Activated naive CD8-positive, alpha-beta T cell treated with anti-CD3 and anti-CD28 coated beads, Interleukin-2, amount 50 U/mL, for 24 hours (primary cell): ENCODE data around the gene TDRKH.
"Not testable (repeated sequence)": the region's sequence is repeated elsewhere in the genome, so short reads cannot be mapped to it uniquely, and the experiment has no call there.

ENCODE experiments used
- ATAC-seq: fragments of 150-1000 bp; cut with Tn5 transposase; one replicate; pipeline ENCODE4 v1.10.0; 2021
- DNase-seq: peaks from one replicate; pipeline ENCODE4 v3.0.0; 2021
- H3K27ac Mint-ChIP-seq: one replicate; pipeline ENCODE4 v1.8.0; 2021; ENCODE audit warnings: mild to moderate bottlenecking, mixed read lengths
- H3K27me3 Mint-ChIP-seq: one replicate; pipeline ENCODE4 v1.8.0; 2021; ENCODE audit warnings: mixed read lengths
- H3K36me3 Mint-ChIP-seq: one replicate; pipeline ENCODE4 v1.8.0; 2021; ENCODE audit warnings: low read depth, mixed read lengths
- H3K4me1 Mint-ChIP-seq: one replicate; pipeline ENCODE4 v1.8.0; 2021; ENCODE audit warnings: mixed read lengths
- H3K4me3 Mint-ChIP-seq: one replicate; pipeline ENCODE4 v1.8.0; 2021; ENCODE audit warnings: mild to moderate bottlenecking, moderate library complexity, mixed read lengths
- H3K9me3 Mint-ChIP-seq: one replicate; pipeline ENCODE4 v1.8.0; 2021; ENCODE audit warnings: mixed read lengths

The TDRKH gene

GRCh38 chr1:151801846-151802245, 11.5 kb upstream of the TDRKH start:
- Mint-ChIP-seq H3K4me1 (peaks cover 8% of the 10 kb centered on the region), H3K27me3 (peaks cover 4% of the 10 kb centered on the region), H3K27ac (no peak overlapping the region), H3K9me3 (no peaks in the 10 kb centered on the region), H3K4me3 (no peak overlapping the region), H3K36me3 (no peaks in the 10 kb centered on the region)
- ATAC-seq (no peak), DNase-seq (no peak)

GRCh38 chr1:151801310-151801820, 11.1 kb upstream of the TDRKH start:
- H3K36me3 Mint-ChIP-seq: no peaks in the 10 kb centered on the region

GRCh38 chr1:151800830-151801229, 10.5 kb upstream of the TDRKH start:
- H3K27ac Mint-ChIP-seq: no peak overlapping the region
- H3K4me3 Mint-ChIP-seq: no peak overlapping the region
- H3K9me3 Mint-ChIP-seq: no peaks in the 10 kb centered on the region
- peaks cover 4% of the 10 kb centered on the region for H3K27me3 Mint-ChIP-seq
- H3K4me1 Mint-ChIP-seq: peaks cover 8% of the 10 kb centered on the region
- no peak for ATAC-seq
- H3K36me3 Mint-ChIP-seq: no peaks in the 10 kb centered on the region
- DNase-seq: no peak

More at GRCh38 chr1:151801310-151801820, 11.1 kb upstream of the TDRKH start:
- no peaks in the 10 kb centered on the region for H3K9me3 Mint-ChIP-seq
- H3K27me3 Mint-ChIP-seq: peaks cover 4% of the 10 kb centered on the region
- ATAC-seq: no peak
- DNase-seq: no peak
- H3K4me3 Mint-ChIP-seq: no peak overlapping the region
- H3K27ac Mint-ChIP-seq: no peak overlapping the region
- peaks cover 8% of the 10 kb centered on the region for H3K4me1 Mint-ChIP-seq

- peaks cover 4% of the 10 kb centered on the region for H3K27me3 Mint-ChIP-seq
- H3K9me3 Mint-ChIP-seq: no peaks in the 10 kb centered on the region
- H3K27ac Mint-ChIP-seq: no peak overlapping the region
- ATAC-seq (no peak), DNase-seq (no peak)
- peaks cover 8% of the 10 kb centered on the region for H3K4me1 Mint-ChIP-seq
- H3K4me3 Mint-ChIP-seq: no peak overlapping the region
- no peaks in the 10 kb centered on the region for H3K36me3 Mint-ChIP-seq
Measured at GRCh38 chr1:151799179-151800022, 9.1 kb upstream of the TDRKH start.

- no peak for ATAC-seq
- Mint-ChIP-seq H3K4me1 (peaks cover 8% of the 10 kb centered on the region), H3K36me3 (no peaks in the 10 kb centered on the region), H3K27me3 (peaks cover 4% of the 10 kb centered on the region), H3K27ac (no peak overlapping the region), H3K4me3 (no peak overlapping the region), H3K9me3 (no peaks in the 10 kb centered on the region)
- no peak for DNase-seq
Measured at GRCh38 chr1:151798571-151798970, 8.3 kb upstream of the TDRKH start.

- Mint-ChIP-seq H3K4me1 (peaks cover 27% of the 10 kb centered on the region), H3K27me3 (peaks cover 3% of the 10 kb centered on the region), H3K9me3 (no peaks in the 10 kb centered on the region), H3K36me3 (peaks cover 8% of the 10 kb centered on the region), H3K27ac (peak overlapping the region; percentile 98), H3K4me3 (peak overlapping the region; percentile 100)
- ATAC-seq (no peak), DNase-seq (peak; percentile 25)
Measured at GRCh38 chr1:151790940-151791651, 796 bp upstream of the TDRKH start.

- H3K4me1 Mint-ChIP-seq: peaks cover 27% of the 10 kb centered on the region
- peaks cover 3% of the 10 kb centered on the region for H3K27me3 Mint-ChIP-seq
- ATAC-seq (no peak), DNase-seq (no peak)
- H3K9me3 Mint-ChIP-seq: no peaks in the 10 kb centered on the region
- no peak overlapping the region for H3K4me3 Mint-ChIP-seq
- peaks cover 8% of the 10 kb centered on the region for H3K36me3 Mint-ChIP-seq
- H3K27ac Mint-ChIP-seq: no peak overlapping the region
Measured at GRCh38 chr1:151787689-151788088, 2.6 kb downstream of the TDRKH start.

GRCh38 chr1:151783796-151784195, 6.5 kb downstream of the TDRKH start:
- H3K36me3 Mint-ChIP-seq: no peaks in the 10 kb centered on the region
- no peak overlapping the region for H3K27ac Mint-ChIP-seq
- no peak overlapping the region for H3K4me3 Mint-ChIP-seq
- no peaks in the 10 kb centered on the region for H3K9me3 Mint-ChIP-seq
- no peaks in the 10 kb centered on the region for H3K27me3 Mint-ChIP-seq
- ATAC-seq (no peak), DNase-seq (no peak)
- no peaks in the 10 kb centered on the region for H3K4me1 Mint-ChIP-seq

GRCh38 chr1:151782741-151783140, 7.6 kb downstream of the TDRKH start:
- DNase-seq (no peak), ATAC-seq (no peak)
- Mint-ChIP-seq H3K9me3 (no peaks in the 10 kb centered on the region), H3K27ac (no peak overlapping the region), H3K4me1 (no peaks in the 10 kb centered on the region), H3K27me3 (no peaks in the 10 kb centered on the region), H3K4me3 (no peak overlapping the region), H3K36me3 (no peaks in the 10 kb centered on the region)

GRCh38 chr1:151782026-151782425, 8.3 kb downstream of the TDRKH start:
- H3K4me1 Mint-ChIP-seq, H3K36me3 Mint-ChIP-seq, H3K4me3 Mint-ChIP-seq, H3K27me3 Mint-ChIP-seq, DNase-seq, ATAC-seq, H3K9me3 Mint-ChIP-seq, H3K27ac Mint-ChIP-seq: not testable (repeated sequence)

GRCh38 chr1:151780736-151781135, 9.6 kb downstream of the TDRKH start:
- H3K9me3 Mint-ChIP-seq, H3K27me3 Mint-ChIP-seq, ATAC-seq, DNase-seq, H3K4me3 Mint-ChIP-seq, H3K4me1 Mint-ChIP-seq, H3K36me3 Mint-ChIP-seq, H3K27ac Mint-ChIP-seq: not testable (repeated sequence)

GRCh38 chr1:151779852-151780251, 10.4 kb downstream of the TDRKH start:
- H3K4me3 Mint-ChIP-seq: no peak overlapping the region
- H3K27ac Mint-ChIP-seq: no peak overlapping the region
- no peak for ATAC-seq
- H3K4me1 Mint-ChIP-seq: no peaks in the 10 kb centered on the region
- no peaks in the 10 kb centered on the region for H3K36me3 Mint-ChIP-seq
- H3K9me3 Mint-ChIP-seq: no peaks in the 10 kb centered on the region
- no peaks in the 10 kb centered on the region for H3K27me3 Mint-ChIP-seq
- DNase-seq: no peak

GRCh38 chr1:151777317-151777716, 13.0 kb downstream of the TDRKH start:
- H3K27me3 Mint-ChIP-seq: no peaks in the 10 kb centered on the region
- H3K27ac Mint-ChIP-seq: no peak overlapping the region
- DNase-seq (no peak), ATAC-seq (no peak)
- no peaks in the 10 kb centered on the region for H3K9me3 Mint-ChIP-seq
- H3K4me1 Mint-ChIP-seq: no peaks in the 10 kb centered on the region
- H3K4me3 Mint-ChIP-seq: no peak overlapping the region
- no peaks in the 10 kb centered on the region for H3K36me3 Mint-ChIP-seq

GRCh38 chr1:151776665-151777062, 13.6 kb downstream of the TDRKH start:
- Mint-ChIP-seq H3K4me1 (no peaks in the 10 kb centered on the region), H3K36me3 (no peaks in the 10 kb centered on the region), H3K9me3 (no peaks in the 10 kb centered on the region), H3K4me3 (no peak overlapping the region), H3K27ac (no peak overlapping the region), H3K27me3 (no peaks in the 10 kb centered on the region)
- ATAC-seq: no peak
- DNase-seq: no peak
